Measurements from ENCODE around the gene RNF19B.

The RNF19B gene

DNA sequence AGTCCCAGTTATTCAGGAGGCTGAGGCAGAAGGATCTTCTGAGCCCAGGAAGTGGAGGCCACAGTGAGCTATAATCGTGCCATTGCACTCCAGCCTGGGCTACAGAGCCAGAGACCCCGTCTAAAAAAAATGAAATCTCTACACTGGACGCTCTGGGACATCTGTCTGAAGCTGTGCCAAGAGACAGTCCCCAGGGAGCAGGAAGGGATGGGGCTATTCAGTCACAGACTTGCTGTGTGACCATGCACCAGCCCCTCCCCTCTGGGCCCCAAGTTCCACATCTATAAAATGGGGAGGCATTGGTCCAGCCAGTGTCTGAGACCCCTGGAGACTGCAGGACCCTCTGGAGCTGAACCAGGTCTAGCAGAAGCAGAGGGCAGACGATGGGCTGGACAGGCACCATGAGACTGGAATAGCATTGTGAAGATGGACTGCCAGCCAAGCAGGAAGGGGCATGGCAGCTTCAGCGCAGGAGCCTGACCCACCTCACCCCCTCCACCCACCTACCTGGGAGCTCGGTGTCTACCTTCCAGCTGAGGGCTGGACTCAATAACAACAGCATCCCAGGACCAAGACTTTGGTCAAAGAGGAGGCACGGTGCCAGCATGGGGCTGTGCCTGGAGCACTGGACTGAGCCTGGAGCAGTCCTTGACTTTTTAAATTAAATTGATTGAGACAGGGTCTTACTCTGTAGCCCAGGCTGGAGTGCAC lies 64.9 kb downstream of the RNF19B start:
- DNase-seq: no peak

DNA sequence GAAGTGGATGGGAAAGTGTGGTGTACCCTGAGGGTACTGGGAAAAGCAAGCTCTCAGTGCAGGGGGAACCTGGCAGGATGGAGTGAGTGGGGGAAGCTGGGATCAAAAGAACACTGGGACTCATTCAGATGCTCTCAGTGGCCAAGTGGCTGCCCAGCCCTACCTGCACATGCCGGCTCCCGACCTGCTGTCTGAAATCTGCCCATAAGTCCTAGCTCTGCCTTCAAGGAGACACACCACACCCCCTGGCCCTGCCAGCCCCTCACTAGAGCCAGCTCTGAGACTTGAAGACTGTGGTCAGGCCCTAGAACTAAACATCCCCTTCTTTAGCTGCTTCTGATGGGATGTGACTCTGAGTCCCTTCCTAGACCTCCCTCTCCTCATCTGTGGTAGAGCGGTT lies 65.7 kb downstream of the RNF19B start:
- no peak for DNase-seq

DNA sequence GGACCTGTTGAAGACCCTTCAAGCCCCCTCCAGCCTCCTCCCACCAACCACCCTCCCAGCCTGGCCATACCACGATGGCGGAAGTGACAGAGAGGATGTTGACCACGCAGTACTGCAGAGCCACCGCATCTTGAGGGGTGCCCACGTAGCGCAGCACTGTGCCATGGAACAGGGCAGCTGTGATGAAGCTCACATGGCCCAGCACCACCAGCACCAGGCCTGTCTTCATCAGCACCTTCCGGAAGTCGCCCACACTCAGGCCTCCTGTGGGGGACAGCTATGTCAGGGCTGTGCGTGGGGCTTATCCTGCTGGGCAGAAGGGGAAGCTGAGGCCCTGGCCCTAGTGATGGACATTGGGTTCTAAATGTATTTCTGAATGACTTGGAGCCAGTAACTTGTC lies 66.6 kb downstream of the RNF19B start:
- DNase-seq: no peak

DNA sequence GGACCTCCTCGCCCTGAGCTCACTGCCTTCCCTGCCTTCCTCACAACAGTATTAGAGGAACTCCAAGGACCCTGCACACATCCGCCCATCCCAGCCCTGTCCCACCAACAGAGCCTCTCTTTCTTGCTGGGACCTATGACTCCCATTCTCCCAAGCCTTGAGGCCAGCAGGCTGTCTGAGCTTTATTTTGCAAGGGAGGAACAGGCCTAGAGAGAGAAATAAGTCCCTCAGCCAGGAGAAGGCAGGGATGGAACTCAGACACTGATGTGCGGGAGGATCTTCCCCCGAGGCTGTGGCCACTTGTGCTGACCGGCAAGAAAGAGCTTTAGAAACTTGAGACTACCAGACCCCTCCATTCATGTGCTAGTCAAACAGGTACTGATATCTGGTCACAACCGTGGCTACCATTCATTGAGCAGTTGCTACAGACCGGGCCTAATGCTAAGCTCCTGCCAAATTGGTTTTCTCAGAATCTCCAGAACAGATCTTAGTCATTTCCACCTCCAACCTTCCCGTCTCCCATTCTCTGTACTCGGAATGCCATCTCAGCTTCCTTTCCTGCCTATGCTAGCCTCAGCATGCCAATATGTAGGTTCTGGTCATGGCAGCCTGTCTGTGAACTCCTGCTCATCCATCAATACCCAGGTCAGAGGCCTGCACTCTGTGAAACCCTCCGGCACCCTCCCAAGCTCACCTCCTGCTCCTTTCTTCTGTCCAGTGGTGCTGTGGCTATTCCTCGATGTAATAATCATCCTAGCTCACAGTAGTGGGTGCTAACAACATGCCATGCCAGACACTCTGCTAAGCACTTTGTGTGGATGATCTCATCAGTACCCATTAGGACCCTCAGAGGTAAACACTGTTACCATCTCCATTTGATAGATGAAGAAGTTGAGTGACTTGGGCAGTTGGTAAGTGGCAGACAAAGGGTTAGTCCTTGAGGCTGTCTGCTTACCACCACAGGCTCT lies 67.2 kb downstream of the RNF19B start:
- DNase-seq: no peak

DNA sequence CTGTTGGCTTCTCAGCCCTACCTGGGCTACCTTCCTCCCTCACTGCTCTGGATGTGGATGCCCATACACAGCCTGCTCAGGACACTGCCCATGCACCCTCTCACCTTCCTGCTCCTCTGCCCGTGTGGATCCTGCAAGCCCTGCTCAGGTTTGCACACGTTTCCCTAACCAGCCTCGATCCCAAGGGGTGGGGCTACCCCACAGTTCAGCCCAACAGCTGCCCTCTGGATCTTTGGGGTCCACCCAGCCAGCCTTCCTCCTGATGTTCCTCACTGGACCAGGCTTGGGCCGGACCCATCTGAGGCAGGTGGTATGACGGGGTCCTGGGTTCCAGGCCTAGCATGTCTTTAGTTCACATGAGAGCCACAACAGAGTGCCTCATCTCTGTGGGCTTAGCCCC lies 68.2 kb downstream of the RNF19B start:
- no peak for DNase-seq

DNA sequence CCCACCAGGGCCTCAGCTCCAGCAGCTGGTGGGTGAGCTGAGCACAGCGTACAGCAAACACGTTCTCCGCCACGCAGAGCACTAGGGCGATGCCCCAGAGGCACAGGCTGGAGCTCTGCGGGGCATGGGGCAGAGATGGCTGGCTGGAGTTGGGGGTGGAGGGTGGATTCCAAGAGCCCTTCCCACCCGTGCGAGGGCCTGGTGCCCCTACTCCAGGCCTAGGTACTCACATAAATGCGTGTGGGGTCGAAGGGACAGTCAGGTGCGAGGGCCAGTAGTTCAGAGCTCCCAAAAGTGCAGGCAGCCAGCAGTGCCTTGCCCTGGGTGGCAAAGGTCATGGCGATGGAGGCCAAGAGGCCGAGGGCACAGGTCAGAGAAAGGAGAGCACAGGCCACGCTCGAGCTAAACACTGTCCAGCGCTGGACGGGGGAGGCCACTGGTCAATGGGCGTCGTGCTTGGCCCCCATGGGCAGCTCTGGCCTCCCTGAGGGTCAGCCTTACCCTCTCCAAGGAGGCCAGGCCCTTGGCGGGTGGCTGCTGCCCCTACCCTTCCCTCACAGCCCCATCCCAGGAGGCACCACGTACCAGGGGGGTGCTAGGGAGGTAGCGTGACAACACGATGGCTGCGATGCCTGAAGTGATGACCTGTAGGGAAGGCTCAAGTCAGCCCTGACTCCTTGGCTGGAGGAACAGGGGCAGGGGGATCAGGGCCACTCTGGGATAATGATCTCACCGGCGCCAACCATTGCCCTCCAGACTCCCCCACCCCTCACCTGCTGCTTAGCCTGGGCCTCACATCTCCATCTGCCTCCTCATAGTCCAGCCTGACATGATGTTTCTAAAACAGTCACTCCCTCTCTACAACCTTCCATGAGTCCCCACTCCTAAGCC lies 69.0 kb downstream of the RNF19B start:
- no peak for DNase-seq

DNA sequence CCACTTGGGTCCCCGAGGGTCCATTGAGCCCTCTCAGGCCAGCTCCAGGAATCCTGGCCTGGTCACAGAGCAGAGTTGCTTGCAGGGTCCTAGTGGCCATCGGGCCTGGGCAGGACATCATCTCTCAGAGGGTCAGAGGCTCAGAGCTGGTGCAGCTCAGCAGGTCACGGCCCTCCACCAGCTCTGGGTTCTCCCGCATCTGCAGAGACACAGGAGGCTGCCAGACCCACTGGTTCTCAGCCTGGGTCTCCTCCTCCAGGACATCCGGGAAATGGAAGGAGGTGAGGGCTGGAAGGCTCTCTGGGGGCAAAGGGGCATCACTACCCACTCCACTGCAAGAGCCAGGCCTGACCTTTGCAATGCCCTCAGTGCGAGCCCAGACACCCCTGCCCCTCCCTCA lies 69.9 kb downstream of the RNF19B start:
- no peak for DNase-seq

DNA sequence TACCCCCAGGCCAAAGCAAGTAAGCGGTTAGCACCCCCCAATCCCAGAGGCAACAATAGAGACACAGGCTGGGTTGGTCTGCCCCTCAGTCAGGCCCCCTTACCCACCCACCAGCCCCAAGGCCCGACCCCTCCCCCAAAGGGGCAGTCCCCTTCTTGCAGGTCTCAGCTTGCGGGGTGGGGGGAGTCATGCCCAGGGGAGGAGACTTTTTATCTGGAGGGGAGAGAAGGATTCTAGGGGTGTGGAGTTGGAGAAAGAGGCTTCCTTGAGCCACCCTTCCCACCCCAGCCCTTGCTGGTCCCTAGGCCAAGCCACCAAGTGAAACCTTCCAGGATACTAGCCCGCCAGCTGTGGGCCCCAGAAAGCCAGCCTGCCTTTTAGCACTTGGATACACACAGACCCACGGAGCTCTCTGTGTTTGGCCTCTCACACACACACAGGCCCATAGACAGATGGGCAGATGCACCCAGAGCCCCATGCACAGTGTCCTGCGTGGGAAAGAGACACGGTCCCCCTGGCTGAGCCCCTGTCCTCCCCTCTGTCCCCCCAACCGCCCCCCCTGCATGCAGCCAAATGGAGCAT lies 70.5 kb downstream of the RNF19B start:
- DNase-seq: no peak

DNA sequence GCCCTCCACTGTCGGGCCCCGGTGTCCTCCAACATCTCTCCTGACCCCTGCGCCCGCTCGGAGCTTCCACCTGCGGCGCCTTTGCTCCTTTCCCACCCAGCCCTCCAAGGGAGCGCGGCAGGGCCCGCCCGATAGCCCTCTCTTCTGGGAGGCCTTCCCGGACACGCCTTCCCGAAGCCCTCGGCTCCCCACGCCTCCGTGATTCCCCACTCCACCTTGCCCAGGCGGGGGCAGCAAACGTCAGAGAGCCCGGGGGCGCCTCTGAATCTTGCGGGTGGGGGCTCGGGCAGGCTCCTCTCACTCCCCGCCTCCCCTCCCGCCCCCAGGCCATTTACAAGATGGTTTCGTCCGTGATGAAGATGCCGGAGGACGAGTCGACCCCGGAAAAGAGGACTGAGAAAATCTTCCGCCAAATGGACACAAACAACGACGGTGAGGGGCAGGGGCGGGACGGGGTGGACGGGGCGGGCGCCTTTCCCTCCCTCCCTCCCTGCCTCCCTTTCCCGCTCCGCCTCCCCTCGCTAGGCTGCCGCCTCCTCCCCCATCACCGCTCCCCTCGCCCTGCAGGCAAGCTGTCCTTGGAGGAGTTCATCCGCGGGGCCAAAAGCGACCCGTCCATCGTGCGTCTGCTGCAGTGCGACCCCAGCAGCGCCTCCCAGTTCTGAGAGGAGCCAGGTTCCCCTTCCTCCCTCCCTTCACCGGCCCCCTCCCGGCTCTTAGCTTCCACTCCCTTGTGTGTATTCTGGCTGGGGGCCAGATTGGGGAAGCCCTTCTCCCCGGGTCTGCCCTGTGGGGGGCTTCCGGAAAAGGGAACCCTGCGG lies 71.2 kb downstream of the RNF19B start:
- DNase-seq: peak; percentile 21

DNA sequence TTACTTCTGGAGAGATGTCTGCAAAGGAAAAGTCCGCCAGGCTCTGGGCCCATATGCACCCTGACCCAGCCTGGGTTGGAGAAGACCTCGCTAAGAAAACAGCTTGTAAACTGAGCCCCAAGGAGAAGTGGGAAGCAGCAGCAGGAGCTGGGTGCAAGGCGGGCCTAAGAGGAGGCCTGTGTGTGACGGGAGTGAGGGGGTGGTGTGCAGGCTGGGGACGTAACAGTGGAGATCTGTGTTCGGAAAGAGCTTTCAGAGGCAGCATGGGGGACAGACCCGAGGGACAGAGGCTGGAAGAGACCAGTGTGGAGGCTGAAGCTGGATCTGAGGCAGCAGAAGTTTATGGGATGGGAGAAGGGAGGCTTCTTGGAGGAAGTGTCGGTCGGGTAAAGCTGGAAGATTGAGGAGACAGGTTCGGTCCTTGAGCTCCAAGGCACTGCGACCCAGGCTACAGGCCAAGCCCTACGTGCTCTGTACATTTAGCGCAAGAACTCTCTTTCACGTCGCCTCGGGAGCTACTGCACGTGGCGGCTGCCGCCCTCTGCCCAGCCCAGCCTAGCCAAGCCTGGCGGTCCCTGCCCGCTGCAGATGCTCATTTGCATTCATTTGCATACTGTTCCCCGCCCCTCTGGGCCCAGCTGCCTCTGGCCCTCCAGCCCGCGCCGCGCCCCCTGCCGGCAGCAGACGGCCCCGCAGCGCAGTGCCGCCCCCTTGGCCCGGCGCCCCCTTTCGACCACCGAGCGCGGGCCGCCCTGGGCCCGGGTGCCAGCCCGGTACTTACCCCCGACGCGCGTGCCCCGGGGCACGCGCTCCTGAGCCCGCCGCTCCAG lies 72.0 kb downstream of the RNF19B start:
- peak; percentile 47 for DNase-seq

DNA sequence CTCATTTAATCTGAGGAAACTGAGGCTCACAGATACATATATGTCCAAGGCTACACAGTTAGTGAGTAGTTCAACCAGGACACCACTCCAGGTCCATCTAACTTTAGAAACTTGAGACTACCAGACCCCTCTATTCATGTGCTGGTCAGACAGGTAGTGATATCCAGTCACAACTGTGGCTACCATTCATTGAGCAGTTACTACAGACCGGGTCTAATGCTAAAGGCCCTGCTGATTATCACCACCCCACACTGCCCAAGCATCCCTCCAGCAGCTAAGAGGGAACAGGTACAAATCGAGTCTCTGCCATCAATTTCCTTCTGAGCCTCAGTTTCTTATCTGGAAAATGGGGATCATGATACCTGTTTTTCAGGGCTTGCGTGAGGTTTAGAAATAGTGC lies 73.0 kb downstream of the RNF19B start:
- DNase-seq: no peak

DNA sequence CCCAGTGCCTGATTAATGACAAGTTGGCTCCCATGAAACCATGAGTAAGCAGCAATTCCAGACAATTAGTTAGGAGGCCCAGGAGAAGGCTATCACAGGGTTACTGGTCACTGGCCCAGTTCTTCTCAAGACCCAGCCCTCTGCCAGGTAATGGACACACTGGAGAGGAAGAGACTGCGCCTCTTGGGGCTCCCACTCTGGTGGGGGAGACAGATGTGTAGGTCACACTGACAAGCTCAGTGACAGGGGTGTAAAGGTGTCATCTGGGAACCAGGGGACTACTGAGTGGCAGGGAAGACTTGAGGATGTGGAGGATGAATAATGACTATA lies 73.4 kb downstream of the RNF19B start:
- no peak for DNase-seq

DNA sequence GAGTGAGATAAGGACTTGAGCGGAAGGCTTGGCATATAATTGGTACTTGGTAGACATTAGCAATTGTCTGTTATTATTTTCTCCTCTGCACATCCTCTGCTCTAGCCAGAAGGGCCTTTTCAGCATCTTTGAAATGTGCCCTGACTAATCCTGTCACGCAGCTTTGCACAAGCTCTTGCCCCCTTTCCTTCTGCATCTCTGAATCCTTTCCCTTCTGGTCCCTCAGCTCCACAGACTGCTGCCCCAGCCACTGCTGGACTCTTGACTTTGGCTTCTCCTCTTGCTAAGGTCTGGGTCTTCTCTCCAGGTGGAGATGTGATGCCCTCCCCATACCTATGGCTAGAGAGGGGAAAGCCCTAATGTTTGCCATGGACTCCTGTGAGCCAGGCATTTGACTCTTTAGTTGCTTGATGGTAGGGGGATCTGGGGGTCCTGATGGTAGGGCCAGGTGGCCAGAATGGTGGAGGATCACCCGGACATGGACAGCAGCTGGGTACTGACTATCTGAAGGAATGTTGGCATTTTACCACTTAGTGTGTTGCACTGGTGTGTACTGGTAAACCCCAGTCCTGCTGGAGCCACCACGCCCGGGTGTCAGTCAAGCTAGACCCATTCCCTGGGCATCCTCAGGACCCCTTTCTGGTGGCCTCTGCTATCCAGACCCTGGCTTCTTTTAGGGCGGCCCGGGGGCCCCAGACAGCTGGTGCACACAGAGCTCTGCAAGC lies 73.9 kb downstream of the RNF19B start:
- DNase-seq: no peak

DNA sequence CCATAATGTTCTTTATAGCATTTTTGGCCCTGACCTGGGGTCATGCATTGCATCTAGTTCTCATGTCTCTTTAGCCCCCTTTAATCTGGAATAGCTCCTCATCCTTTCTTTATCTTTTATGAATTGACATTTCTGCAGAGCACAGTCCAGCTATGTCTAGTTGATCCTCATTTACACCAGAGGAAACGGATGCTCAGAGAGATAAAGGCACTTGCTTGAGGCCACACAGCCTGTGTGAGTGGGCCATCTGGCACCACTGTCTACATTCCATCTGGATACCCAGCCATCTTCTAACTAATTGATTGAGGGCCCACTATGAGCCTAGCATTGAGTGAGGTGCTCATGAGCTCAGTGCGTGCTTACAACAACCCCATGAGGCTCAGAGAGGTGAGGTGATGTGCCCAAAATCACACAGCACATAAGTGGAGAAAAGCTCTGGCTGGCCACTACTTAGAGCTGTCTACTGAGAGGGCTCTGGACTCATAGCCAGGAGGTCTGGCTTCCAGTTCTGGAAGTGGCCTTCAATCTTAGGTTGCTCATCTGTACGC lies 74.8 kb downstream of the RNF19B start:
- no peak for DNase-seq

DNA sequence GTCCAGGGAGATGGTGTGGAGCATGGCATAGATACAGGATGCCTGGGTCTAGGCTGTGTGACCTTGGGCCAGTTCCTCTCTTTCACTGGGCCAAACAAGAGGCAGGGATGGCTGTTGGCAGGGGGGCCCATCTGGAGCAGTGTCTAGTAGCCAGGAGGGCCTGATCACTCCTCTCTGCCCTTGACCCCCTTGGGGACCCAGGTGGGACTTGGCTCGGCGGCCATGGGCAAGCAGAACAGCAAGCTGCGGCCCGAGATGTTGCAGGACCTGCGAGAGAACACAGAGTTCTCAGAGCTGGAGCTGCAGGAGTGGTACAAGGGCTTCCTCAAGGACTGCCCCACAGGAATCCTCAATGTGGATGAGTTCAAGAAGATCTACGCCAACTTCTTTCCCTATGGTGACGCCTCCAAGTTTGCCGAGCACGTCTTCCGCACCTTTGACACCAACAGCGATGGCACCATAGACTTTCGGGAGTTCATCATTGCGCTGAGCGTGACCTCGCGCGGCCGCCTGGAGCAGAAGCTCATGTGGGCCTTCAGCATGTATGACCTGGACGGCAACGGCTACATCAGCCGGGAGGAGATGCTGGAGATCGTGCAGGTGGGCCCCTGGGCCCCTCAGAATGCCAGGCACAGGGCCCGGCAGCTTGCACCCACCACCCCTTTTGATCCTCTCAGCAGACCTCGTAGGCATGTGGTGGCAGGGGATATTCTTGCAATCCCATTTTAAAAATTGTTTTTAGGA lies 75.8 kb downstream of the RNF19B start:
- no peak for DNase-seq

DNA sequence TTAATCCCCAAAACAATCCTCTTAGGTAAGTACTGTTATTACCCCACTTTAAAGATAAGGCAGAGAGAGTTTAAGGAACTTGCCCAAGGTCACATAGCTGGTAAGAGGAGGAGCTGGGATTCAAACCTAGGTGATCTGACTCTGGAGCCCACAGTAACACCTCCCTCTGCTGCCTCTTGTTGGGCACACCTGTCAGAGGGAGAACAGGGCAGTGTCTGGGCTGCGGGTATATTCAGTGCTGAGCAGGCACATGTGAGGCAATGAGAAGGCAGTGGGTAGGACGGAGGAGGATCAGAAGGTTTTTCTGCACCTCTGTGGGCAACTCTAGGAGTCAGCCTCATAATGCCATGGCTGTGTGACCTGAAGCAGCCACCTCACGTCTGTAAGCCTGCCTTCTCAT lies 76.5 kb downstream of the RNF19B start:
- DNase-seq: no peak

DNA sequence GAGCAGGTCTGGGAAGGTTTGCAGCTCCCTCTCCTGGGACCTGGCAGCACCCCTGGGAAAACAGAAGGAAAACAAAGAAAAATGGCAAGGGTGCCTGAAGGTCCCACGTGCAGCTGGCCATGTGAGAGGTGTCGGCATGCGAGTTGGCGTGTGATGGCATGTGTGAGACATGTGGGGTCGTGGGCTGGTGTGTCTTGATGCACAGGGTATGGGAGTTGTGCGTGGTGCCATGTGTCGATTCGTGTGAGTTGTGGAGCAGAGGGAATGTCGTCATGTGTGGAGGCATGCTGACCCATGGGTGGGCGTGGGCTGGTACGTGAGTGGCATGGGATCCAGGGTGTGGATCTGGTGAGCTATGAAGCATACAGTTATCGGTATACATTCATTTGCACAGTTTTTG lies 77.0 kb downstream of the RNF19B start:
- DNase-seq: no peak

DNA sequence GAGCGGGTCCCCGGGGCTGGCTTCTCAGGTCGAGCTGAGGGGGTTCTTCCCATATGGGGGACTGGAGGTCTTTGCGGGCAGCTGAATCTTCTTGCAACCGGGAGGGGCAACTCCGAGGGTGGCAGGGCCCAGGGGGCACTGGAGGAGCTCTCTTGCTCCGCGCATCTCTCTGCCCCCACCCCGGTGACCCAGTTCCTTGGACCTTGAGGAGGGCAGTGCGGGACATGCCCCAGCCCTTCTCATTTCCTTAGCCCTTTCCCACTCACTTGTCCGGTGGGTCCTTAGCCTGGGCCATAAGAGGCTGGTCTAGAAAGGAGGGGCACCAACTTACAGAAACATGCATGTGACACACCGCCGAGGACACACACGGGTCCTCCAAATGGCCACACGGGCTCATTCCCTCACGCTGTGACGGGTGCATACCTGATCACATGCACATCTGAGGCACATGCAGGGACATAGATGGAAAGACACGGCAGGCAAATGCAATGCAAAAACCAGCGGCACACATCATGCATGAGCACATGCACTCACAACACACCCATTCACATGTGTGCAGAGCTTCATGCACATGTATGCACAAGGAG lies 77.7 kb downstream of the RNF19B start:
- no peak for DNase-seq

All from NCI-H146 (cell line).